HepG2 (cell line): Measurements from ENCODE around the gene DSTN. TPM values are rescaled to one million over a fixed set of nuclear protein-coding genes. Genes with fewer than 3 reads are reported as not detected.

Source experiments
- AGO1 ChIP-seq: fragments of 200-400 bp; formaldehyde crosslinking; IDR thresholded peaks from 2 replicates; pipeline ENCODE4 v1.6.1; 2017; ENCODE audit warnings: mild to moderate bottlenecking, low read depth, low read length, moderate library complexity; ENCODE audit not compliant: poor library complexity, severe bottlenecking
- AGO2 ChIP-seq: fragments of 200-400 bp; formaldehyde crosslinking; optimal IDR thresholded peaks from 2 replicates; pipeline ENCODE3; 2017; ENCODE audit warnings: mild to moderate bottlenecking, low read depth, low read length, moderate library complexity
- CREBL2 ChIP-seq: sonication (generic); formaldehyde crosslinking; IDR thresholded peaks from 2 replicates; pipeline ENCODE4 v1.8.1; 2023; ENCODE audit warnings: missing genetic modification reagents, mild to moderate bottlenecking, borderline replicate concordance
- DNMT3B ChIP-seq: conservative IDR thresholded peaks from 2 replicates; pipeline ENCODE4 v1.6.1; 2016; ENCODE audit warnings: missing biosample characterization, control low read depth
- HOXA3 ChIP-seq: sonication (generic); formaldehyde crosslinking; IDR thresholded peaks from 2 replicates; pipeline ENCODE4 v1.5.0; 2020; ENCODE audit warnings: missing genetic modification reagents
- JUNB ChIP-seq: sonication (generic); formaldehyde crosslinking; IDR thresholded peaks from 2 replicates; pipeline ENCODE4 v1.8.0; 2022; ENCODE audit warnings: missing genetic modification reagents, mild to moderate bottlenecking, borderline replicate concordance
- NCOR1 ChIP-seq: fragments of 200-600 bp; sonication (generic); IDR thresholded peaks from 2 replicates; pipeline ENCODE4 v1.7.0; 2017; ENCODE audit warnings: antibody characterized with exemption, low read length, borderline replicate concordance
- NR2F2 ChIP-seq: IDR thresholded peaks from 2 replicates; pipeline ENCODE4 v1.6.1; 2012; ENCODE audit warnings: low read depth, inconsistent platforms, borderline replicate concordance
- PLRG1 ChIP-seq: fragments of 450-650 bp; conservative IDR thresholded peaks from 2 replicates; pipeline ENCODE4 v1.6.1; 2016
- RBM22 ChIP-seq: fragments of 200-400 bp; formaldehyde crosslinking; optimal IDR thresholded peaks from 2 replicates; pipeline ENCODE3; 2017; ENCODE audit warnings: mild to moderate bottlenecking, low read length, moderate library complexity
- RFXANK ChIP-seq: IDR thresholded peaks from 2 replicates; pipeline ENCODE4 v1.6.1; 2016
- SAP130 ChIP-seq: IDR thresholded peaks from 2 replicates; pipeline ENCODE4 v1.6.1; 2016; ENCODE audit warnings: low read depth
- TGIF2 ChIP-seq: IDR thresholded peaks from 2 replicates; pipeline ENCODE4 v1.6.1; 2016; ENCODE audit warnings: control low read depth, missing compliant biosample characterization
- ZBTB33 ChIP-seq: sonication (generic); formaldehyde crosslinking; IDR thresholded peaks from 2 replicates; pipeline ENCODE4 v1.4.0; 2020; ENCODE audit warnings: missing genetic modification reagents
- ZBTB38 ChIP-seq: sonication (generic); formaldehyde crosslinking; IDR thresholded peaks from 2 replicates; pipeline ENCODE4 v1.5.1; 2020; ENCODE audit warnings: mild to moderate bottlenecking, missing genetic modification reagents
- ZBTB4 ChIP-seq: sonication (generic); formaldehyde crosslinking; IDR thresholded peaks from 2 replicates; pipeline ENCODE4 v1.4.0; 2020; ENCODE audit warnings: missing genetic modification reagents, mild to moderate bottlenecking, borderline replicate concordance
- ZNF296 ChIP-seq: sonication (generic); formaldehyde crosslinking; conservative IDR thresholded peaks from 2 replicates; pipeline ENCODE4 v1.5.0; 2020; ENCODE audit warnings: mild to moderate bottlenecking, missing genetic modification reagents
- ZNF484 ChIP-seq: sonication (generic); formaldehyde crosslinking; IDR thresholded peaks from 2 replicates; pipeline ENCODE4 v1.5.1; 2020; ENCODE audit warnings: mild to moderate bottlenecking, low read depth, missing genetic modification reagents, borderline replicate concordance
- ZNF615 ChIP-seq: sonication (generic); formaldehyde crosslinking; IDR thresholded peaks from 2 replicates; pipeline ENCODE4 v1.5.0; 2020; ENCODE audit warnings: mild to moderate bottlenecking, missing genetic modification reagents, borderline replicate concordance
- ZNF678 ChIP-seq: sonication (generic); formaldehyde crosslinking; IDR thresholded peaks from 2 replicates; pipeline ENCODE4 v1.4.0; 2020; ENCODE audit warnings: mild to moderate bottlenecking, missing genetic modification reagents
- ZNF713 ChIP-seq: sonication (generic); formaldehyde crosslinking; IDR thresholded peaks from 2 replicates; pipeline ENCODE4 v1.4.0; 2020; ENCODE audit warnings: mild to moderate bottlenecking, missing genetic modification reagents
- polyA plus RNA-seq, 8 experiments: library from polyadenylated mRNA; depleted of rRNA in 3 of 8; stranded (reverse) in 7 of 8; unstranded in 1 of 8; fragments of >200 nt; fragmentation: Illumina TruSeq in 4 of 8; extraction: Trizol in 4 of 8; gene quantifications; 2 replicates each; pipeline versions ENCODE4 v1.2.1 to v1.2.3, GENCODE V29; 2011 to 2016; ENCODE audit warnings: low read depth in 4 of 8, missing spikeins in 1 of 8, mixed read lengths in 1 of 8; ENCODE audit not compliant: insufficient read depth in 1 of 8
- total RNA-seq, 5 experiments: library from RNA; depleted of rRNA; stranded (reverse); fragments of >200 nt; fragmentation: Illumina TruSeq; extraction: Trizol; gene quantifications; 2 replicates each; pipeline ENCODE4 v1.2.3, GENCODE V29; 2016; ENCODE audit warnings: low read depth in 1 of 5
- TF ChIP-seq, protein P1 (sequence below): IDR thresholded peaks from 2 replicates; pipeline ENCODE4 v1.6.1; 2016; ENCODE audit warnings: mild to moderate bottlenecking, missing biosample characterization, missing genetic modification reagents
- TF ChIP-seq, protein P2 (sequence below): sonication (generic); formaldehyde crosslinking; IDR thresholded peaks from 2 replicates; pipeline ENCODE4 v1.4.0; 2020; ENCODE audit warnings: mild to moderate bottlenecking, missing genetic modification reagents

DSTN gene
- total and polyA plus RNA-seq, 2 of the 13 experiments (the other 11 are each of a cell fraction or from before 2014, with no cell fraction given) = 27.6 to 106 TPM

- TF ChIP-seq, protein P1, sequence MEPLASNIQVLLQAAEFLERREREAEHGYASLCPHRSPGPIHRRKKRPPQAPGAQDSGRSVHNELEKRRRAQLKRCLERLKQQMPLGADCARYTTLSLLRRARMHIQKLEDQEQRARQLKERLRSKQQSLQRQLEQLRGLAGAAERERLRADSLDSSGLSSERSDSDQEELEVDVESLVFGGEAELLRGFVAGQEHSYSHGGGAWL = no peak
- TF ChIP-seq HOXA3 (CRISPR knock-in tag) (0 out of 2 replicates have a peak, but pooled peaks have one; percentile 6), AGO1 (peak; percentile 45), ZNF615 (CRISPR knock-in tag) (no peak), DNMT3B (no peak), AGO2 (peak; percentile 31), RFXANK (CRISPR knock-in tag) (no peak), NR2F2 (no peak), ZBTB33 (CRISPR knock-in tag) (0 out of 2 replicates have a peak, but pooled peaks have one; percentile 11), ZNF296 (CRISPR knock-in tag) (no peak), ZBTB38 (CRISPR knock-in tag) (peak; percentile 53; the same call in 1 of the 2 replicates), TGIF2 (CRISPR knock-in tag) (no peak), RBM22 (peak; percentile 98), ZNF713 (CRISPR knock-in tag) (no peak), JUNB (CRISPR knock-in tag) (no peak), ZNF484 (CRISPR knock-in tag) (no peak), NCOR1 (no peak), PLRG1 (0 out of 2 replicates have a peak, but pooled peaks have one; percentile 26), CREBL2 (CRISPR knock-in tag) (no peak), SAP130 (no peak), ZBTB4 (CRISPR knock-in tag) (0 out of 2 replicates have a peak, but pooled peaks have one; percentile 57), ZNF678 (CRISPR knock-in tag) (no peak)
- TF ChIP-seq, protein P2, sequence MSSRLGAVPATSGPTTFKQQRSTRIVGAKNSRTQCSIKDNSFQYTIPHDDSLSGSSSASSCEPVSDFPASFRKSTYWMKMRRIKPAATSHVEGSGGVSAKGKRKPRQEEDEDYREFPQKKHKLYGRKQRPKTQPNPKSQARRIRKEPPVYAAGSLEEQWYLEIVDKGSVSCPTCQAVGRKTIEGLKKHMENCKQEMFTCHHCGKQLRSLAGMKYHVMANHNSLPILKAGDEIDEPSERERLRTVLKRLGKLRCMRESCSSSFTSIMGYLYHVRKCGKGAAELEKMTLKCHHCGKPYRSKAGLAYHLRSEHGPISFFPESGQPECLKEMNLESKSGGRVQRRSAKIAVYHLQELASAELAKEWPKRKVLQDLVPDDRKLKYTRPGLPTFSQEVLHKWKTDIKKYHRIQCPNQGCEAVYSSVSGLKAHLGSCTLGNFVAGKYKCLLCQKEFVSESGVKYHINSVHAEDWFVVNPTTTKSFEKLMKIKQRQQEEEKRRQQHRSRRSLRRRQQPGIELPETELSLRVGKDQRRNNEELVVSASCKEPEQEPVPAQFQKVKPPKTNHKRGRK (CRISPR knock-in tag) = no peak
Measured at GRCh38 chr20:17657079-17657825, 87.4 kb downstream of the DSTN start (continued).
